ENCODE data around the gene FUOM.
A peak's percentile ranks its signal among the peaks of the same experiment; 100 is the strongest.
"Not testable (repeated sequence)": the region's sequence is repeated elsewhere in the genome, so short reads cannot be mapped to it uniquely, and the experiment has no call there.

The FUOM gene

DNA sequence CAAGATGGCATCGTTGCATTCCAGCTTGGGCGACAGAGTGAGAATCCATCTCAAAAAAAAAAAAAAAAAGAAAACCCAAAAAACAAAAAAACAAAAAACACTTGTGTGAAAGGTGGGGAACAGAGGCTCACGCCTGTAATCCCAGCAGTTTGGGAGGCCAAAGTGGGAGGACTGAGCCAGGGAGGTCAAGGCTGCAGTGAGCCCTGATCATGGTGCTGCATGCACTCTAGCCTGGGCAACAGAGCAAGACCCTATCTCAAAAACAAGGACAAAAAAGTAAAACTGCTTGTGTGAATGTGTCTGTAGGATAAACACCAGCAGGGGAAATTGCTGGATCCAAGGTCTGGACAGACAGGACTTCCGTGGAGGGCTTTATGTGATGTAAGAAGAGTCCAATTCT lies 25.7 kb upstream of the FUOM start:
- no peak overlapping the region for H3K9ac ChIP-seq (ENCODE audit: low read length)
- no peaks in the 10 kb centered on the region for H3K9me3 ChIP-seq (ENCODE audit: control insufficient read depth, low read length)
- H3K4me1 ChIP-seq (ENCODE audit: control insufficient read depth, insufficient read depth, low read length), result no peaks in the 10 kb centered on the region
- H3K36me3 ChIP-seq (ENCODE audit: control insufficient read depth, insufficient read depth, low read length), result no peaks in the 10 kb centered on the region
- H3K4me3 ChIP-seq (ENCODE audit: low read length), result no peak overlapping the region
- no peaks in the 10 kb centered on the region for H3K27me3 ChIP-seq (ENCODE audit: control insufficient read depth, insufficient read depth, low read length)

DNA sequence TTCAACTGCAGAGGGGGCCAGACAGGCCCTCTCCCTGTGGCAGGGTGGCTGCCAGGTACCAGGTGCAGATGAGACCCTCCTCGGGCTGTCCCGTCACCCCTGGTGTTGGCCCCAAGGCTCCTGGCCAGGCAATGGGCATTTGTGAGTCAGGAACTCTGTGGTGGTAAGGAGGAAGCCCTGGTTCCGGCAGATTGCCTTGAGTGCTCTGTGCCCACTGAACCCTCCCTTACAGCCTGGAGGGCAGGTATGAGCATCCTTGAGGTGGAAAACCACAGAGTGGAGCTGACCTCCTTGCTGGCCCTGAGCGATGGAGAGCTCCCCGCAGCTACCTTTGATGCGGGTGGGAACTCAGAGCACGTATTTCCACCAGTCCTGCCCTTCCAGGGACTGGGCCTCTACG lies 23.2 kb upstream of the FUOM start:
- peaks cover 8% of the 10 kb centered on the region for H3K4me1 ChIP-seq (ENCODE audit: control insufficient read depth, insufficient read depth, low read length)
- H3K4me3 ChIP-seq (ENCODE audit: low read length), result no peak overlapping the region
- no peaks in the 10 kb centered on the region for H3K36me3 ChIP-seq (ENCODE audit: control insufficient read depth, insufficient read depth, low read length)
- no peaks in the 10 kb centered on the region for H3K9me3 ChIP-seq (ENCODE audit: control insufficient read depth, low read length)
- no peak overlapping the region for H3K9ac ChIP-seq (ENCODE audit: low read length)
- H3K27me3 ChIP-seq (ENCODE audit: control insufficient read depth, insufficient read depth, low read length), result no peaks in the 10 kb centered on the region

DNA sequence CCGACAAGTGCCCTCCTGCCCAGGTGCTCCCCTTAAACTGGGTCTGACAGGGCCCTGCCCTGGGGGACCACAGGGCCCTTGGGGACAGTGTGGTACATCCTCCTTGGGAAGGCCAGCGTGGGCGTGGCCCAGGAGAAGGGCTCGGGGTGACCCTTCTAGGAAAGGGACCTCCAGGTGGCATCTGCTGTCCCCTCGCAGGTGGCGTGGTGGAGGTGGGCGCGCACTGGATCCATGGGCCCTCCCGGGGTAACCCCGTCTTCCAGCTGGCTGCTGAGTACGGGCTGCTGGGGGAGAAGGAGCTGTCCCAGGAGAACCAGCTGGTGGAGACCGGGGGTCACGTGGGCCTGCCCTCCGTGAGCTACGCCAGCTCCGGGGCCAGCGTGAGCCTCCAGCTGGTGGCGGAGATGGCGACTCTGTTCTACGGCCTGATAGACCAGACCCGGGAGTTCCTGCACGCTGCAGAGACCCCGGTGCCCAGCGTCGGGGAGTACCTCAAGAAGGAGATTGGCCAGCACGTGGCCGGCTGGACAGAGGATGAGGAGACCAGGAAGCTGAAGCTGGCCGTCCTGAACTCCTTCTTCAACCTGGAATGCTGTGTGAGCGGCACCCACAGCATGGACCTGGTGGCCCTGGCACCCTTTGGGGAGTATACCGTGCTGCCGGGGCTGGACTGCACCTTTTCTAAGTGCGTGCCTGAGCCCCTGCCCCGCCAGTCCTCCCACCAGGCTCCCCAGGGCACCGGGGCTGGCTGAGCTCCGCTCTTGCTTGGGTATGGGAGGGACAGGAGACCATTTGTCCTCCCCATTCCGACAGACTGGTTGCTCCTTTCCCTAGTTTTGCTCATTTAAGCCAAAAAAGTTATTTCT lies 22.2 kb upstream of the FUOM start:
- no peaks in the 10 kb centered on the region for H3K36me3 ChIP-seq (ENCODE audit: control insufficient read depth, insufficient read depth, low read length)
- peak overlapping the region; percentile 8 for H3K4me3 ChIP-seq (ENCODE audit: low read length)
- peaks cover 8% of the 10 kb centered on the region for H3K4me1 ChIP-seq (ENCODE audit: control insufficient read depth, insufficient read depth, low read length)
- H3K9me3 ChIP-seq (ENCODE audit: control insufficient read depth, low read length), result no peaks in the 10 kb centered on the region
- no peaks in the 10 kb centered on the region for H3K27me3 ChIP-seq (ENCODE audit: control insufficient read depth, insufficient read depth, low read length)
- peak overlapping the region; percentile 66 for H3K9ac ChIP-seq (ENCODE audit: low read length)

DNA sequence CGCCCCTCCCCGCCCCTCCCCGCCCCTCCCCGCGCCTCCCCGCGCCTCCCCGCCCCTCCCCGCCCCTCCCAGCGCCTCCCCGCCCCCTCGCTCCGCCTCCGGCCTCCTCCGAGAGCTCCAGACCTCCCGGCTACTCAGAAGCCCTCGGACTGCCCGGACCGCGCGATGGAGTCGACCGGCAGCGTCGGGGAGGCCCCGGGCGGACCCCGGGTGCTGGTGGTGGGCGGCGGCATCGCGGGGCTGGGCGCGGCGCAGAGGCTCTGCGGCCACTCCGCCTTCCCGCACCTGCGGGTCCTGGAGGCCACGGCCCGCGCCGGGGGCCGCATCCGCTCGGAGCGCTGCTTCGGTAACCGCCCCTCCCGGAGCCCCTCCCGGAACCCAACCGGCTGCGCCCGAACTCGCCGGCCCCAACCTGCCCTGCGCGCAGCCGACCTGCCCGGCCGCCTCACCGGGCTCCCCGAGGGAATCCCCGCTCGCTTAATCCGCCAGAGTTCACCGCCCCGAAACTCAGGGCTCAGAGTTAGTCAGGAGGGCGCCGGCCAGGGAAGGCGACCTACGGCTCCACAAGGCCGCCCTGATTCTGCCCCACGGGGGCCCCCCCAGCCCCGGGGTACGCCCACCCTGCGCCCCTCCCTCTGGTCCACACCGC lies 21.5 kb upstream of the FUOM start, which contains the start of gene PAOX:
Gene PAOX, plus strand, starts transcription at position 111 of the 649 bp plus-strand sequence. Its CDS starts 55 bp downstream, at position 166.
- Histone ChIP-seq H3K4me1 (ENCODE audit: control insufficient read depth, insufficient read depth, low read length) (peaks cover 10% of the 10 kb centered on the region), H3K4me3 (ENCODE audit: low read length) (peak within 1 kb of the TSS; percentile 8), H3K9me3 (ENCODE audit: control insufficient read depth, low read length) (no peaks in the 10 kb centered on the region), H3K9ac (ENCODE audit: low read length) (peak within 1 kb of the TSS; percentile 66), H3K27me3 (ENCODE audit: control insufficient read depth, insufficient read depth, low read length) (no peaks in the 10 kb centered on the region), H3K36me3 (ENCODE audit: control insufficient read depth, insufficient read depth, low read length) (no peaks in the 10 kb centered on the region)

DNA sequence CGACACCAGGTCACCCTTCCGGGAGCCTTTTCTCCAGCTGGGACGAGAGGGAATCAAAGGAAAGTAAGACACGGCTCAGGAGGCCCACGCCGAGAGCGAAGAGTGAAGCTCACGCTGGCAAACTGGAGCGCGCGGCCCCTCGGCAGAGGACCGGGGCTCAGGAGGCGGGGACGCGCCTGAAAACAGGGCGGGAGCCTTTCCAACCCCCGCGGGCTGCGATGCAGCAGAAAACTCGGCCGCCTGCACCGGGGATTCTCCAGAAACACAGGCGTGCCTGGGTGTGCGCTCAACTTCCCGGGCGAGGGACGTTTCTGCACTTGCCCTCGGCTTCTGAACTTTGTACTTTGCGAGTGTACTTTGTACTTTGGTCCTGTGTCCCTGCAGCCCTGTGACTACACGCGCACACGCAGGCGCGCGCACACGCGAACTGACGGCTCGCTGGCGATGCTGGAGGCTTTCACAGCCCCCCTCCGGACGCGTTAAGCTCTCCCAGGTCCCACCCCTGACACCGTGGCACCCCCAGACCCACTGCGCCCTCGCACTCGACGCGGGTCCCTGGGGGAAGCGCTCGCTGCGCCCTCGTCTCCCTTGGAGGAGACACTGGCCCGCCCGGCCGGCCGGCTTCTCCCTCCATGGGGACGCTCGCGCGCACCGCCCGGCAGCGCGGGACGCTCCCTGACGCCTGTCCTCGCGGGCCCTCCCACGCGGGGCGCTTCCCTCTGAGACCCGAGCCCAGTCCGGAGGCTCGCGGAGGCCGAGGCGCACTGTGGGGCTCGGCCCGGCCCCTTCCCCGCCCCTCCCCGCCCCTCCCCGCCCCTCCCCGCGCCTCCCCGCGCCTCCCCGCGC lies 20.7 kb upstream of the FUOM start:
- no peak overlapping the region for H3K4me3 ChIP-seq (ENCODE audit: low read length)
- no peaks in the 10 kb centered on the region for H3K27me3 ChIP-seq (ENCODE audit: control insufficient read depth, insufficient read depth, low read length)

DNA sequence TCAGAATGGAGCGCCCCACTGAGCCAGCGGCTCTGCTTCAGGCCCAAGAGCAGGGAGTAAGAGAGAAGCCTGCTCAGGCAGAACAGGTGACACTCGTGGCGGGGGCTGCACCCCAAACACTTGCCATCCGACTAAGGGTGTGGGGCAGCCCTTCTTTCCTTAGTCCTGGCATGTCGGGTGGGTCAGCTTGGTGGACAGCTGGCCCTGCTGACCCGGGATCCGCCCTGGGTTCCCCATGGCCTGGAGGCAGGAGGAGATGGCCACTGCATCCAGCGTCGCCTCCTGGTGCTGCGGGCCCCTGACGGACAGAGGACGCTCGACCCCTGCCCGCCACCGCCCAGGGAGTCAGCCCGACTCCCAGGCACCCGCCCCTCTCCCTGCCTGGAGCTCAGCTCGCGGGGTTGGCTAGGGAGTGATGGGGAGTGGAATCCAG lies 20.0 kb upstream of the FUOM start:
- Histone ChIP-seq H3K9ac (ENCODE audit: low read length) (peak overlapping the region; percentile 47), H3K4me1 (ENCODE audit: control insufficient read depth, insufficient read depth, low read length) (peaks cover 14% of the 10 kb centered on the region), H3K27me3 (ENCODE audit: control insufficient read depth, insufficient read depth, low read length) (no peaks in the 10 kb centered on the region), H3K4me3 (ENCODE audit: low read length) (no peak overlapping the region), H3K9me3 (ENCODE audit: control insufficient read depth, low read length) (no peaks in the 10 kb centered on the region), H3K36me3 (ENCODE audit: control insufficient read depth, insufficient read depth, low read length) (no peaks in the 10 kb centered on the region)

More for the DNA sequence above, 20.7 kb upstream of the FUOM start:
- no peaks in the 10 kb centered on the region for H3K9me3 ChIP-seq (ENCODE audit: control insufficient read depth, low read length)
- peaks cover 14% of the 10 kb centered on the region for H3K4me1 ChIP-seq (ENCODE audit: control insufficient read depth, insufficient read depth, low read length)
- H3K36me3 ChIP-seq (ENCODE audit: control insufficient read depth, insufficient read depth, low read length), result no peaks in the 10 kb centered on the region
- peak overlapping the region; percentile 47 for H3K9ac ChIP-seq (ENCODE audit: low read length)

DNA sequence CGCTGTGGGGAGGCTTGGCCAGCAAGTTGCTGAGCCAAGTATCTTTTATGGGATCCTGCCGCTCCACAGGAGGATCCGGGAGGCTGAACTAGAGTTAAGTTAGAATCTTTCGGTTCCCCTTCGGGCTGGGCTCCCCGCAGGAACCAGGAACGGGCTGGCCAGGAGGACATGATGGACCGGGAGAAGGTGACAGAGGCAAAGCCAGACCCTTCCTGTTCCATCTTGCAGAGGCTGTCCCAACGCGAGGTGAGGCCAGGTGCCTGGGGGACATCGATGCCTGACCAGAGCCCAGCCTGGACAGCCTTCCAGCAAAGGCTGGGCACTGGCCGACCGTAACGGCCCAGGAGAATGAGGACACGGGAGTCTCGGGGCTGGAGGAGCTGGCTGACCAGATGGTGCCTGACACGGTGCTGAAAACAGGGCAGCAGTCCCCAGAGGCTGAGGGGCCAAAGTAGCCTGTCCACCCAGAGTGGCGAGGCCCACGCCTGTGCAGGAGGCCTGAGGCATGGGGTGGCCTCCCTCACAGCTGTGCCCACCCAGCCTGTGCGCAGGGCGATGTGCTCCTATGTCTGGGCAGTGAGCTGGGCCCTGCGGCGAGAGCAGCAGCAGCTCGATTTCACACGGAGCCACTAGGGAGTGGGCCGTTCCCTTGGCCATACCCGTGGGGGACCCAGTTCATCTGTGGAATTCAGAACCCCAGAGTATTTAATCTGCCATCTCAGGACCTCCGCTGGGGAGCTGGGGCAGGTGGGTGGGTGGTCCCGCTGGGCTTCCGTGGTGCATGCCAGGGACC lies 19.4 kb upstream of the FUOM start:
- Histone ChIP-seq H3K9ac (ENCODE audit: low read length) (no peak overlapping the region), H3K27me3 (ENCODE audit: control insufficient read depth, insufficient read depth, low read length) (no peaks in the 10 kb centered on the region), H3K4me1 (ENCODE audit: control insufficient read depth, insufficient read depth, low read length) (peaks cover 14% of the 10 kb centered on the region), H3K9me3 (ENCODE audit: control insufficient read depth, low read length) (no peaks in the 10 kb centered on the region), H3K4me3 (ENCODE audit: low read length) (no peak overlapping the region), H3K36me3 (ENCODE audit: control insufficient read depth, insufficient read depth, low read length) (no peaks in the 10 kb centered on the region)

DNA sequence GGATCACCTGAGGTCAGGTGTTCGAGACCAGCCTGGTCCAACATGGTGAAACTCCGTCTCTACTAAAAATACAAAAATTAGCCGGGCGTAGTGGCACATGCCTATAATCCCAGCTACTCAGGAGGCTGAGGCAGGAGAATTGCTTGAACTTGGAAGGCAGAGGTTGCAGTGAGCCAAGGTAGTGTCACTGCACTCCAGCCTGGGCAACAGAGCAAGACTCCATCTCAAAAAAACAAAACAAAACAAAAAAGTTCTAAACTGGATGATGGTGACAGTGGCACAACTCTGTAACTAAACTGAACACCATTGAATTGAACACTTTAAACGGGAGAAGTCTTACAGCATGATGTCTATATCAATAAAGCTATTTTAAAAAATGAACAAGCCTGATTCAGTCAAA lies 18.4 kb upstream of the FUOM start:
- H3K4me1 ChIP-seq (ENCODE audit: control insufficient read depth, insufficient read depth, low read length), result peaks cover 14% of the 10 kb centered on the region
- not testable (repeated sequence) for H3K9ac ChIP-seq (ENCODE audit: low read length); H3K36me3 ChIP-seq (ENCODE audit: control insufficient read depth, insufficient read depth, low read length); H3K4me3 ChIP-seq (ENCODE audit: low read length); H3K9me3 ChIP-seq (ENCODE audit: control insufficient read depth, low read length); H3K27me3 ChIP-seq (ENCODE audit: control insufficient read depth, insufficient read depth, low read length)

DNA sequence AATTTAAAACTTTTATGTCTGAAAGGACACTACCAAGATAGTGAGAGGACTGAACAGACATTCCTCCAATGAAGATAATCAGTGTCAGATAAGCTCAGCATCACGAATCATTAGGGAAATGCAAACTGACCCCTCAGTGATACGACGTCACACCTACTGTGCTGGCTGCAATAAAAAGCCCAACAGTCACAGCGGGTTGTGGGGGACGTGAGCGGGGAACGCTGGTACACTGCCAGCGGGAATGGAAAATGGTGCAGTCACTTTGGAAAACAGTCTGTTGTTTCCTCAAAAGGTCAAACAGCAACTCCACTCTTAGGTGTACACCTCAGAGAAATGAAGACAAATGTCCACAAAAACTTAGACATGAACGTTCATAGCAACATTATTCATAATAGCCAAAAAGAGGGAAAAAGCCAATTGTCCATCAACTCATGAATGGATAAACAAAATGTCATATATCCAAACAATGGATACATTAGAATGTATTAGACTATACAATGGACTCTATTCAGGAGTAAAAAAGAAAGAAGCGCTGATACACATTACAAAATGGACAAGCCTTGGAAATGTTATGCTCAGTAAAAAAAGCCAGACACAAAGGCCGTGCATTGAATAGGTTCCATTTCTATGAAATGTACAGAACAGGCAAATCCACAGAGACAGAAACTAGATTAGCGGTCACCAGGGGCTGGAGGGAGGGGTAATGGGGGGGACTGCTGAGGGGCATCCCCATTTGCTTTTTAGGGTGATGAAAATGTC lies 17.7 kb upstream of the FUOM start:
- no peaks in the 10 kb centered on the region for H3K36me3 ChIP-seq (ENCODE audit: control insufficient read depth, insufficient read depth, low read length)
- H3K9me3 ChIP-seq (ENCODE audit: control insufficient read depth, low read length), result no peaks in the 10 kb centered on the region
- peaks cover 14% of the 10 kb centered on the region for H3K4me1 ChIP-seq (ENCODE audit: control insufficient read depth, insufficient read depth, low read length)
- H3K9ac ChIP-seq (ENCODE audit: low read length), result no peak overlapping the region
- H3K4me3 ChIP-seq (ENCODE audit: low read length), result no peak overlapping the region
- no peaks in the 10 kb centered on the region for H3K27me3 ChIP-seq (ENCODE audit: control insufficient read depth, insufficient read depth, low read length)

DNA sequence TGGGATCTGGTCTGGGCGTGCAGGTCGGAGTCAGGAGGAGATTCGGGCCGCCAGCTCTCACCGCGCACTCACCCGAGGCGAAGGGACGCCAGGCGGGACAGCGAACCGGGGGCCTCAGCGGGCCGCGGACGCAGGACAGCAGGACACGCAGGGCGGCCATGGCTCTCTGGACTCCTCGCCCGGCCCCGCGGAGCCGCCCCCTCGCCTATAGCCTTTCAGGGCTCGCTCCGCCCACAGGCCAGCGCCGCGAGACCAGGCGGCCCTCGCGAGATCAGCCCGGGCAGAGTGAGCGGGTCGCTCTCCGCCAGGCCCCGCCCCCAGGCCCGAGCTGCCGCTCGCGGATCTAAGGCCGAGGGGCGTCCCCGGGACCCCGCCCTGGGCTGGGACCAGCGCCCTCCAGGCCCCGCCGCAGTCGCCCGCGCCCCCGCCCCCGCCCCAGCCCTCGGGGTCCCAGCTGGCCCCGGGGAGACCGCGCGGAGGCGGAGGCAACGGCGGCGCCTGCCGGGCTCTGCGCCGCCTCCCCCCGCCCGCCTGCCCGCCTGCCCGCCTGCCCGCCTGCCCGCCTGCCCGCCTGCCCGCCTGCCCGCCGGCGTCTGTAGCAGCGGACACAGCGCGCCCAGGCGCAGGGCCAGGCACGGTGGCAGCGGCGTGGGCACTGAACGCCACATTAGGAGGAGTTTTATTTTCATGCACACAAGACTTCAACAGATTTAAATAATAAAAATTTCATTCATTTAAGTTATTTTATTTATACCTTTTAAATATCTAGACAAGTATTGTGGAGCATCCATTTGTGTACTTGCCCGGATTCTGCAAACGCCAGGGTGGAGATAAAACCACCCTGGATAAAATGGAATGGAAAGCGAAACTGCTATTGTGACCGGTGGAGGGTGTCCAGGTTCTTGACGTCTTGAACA lies 15.6 kb upstream of the FUOM start, which contains the start of gene ECHS1:
Gene ECHS1, minus strand, starts transcription at position 181 of the 917 bp plus-strand sequence. Its CDS starts 21 bp downstream, at position 160.
- Histone ChIP-seq H3K4me3 (ENCODE audit: low read length) (peak within 1 kb of the TSS; percentile 14), H3K9ac (ENCODE audit: low read length) (peak within 1 kb of the TSS; percentile 65), H3K27me3 (ENCODE audit: control insufficient read depth, insufficient read depth, low read length) (no peaks in the 10 kb centered on the region), H3K4me1 (ENCODE audit: control insufficient read depth, insufficient read depth, low read length) (peaks cover 14% of the 10 kb centered on the region), H3K9me3 (ENCODE audit: control insufficient read depth, low read length) (no peaks in the 10 kb centered on the region), H3K36me3 (ENCODE audit: control insufficient read depth, insufficient read depth, low read length) (peaks cover 2% of the 10 kb centered on the region)

All from mucosa of stomach (tissue), 1 donor.